ENCODE results near the gene TCEA2. TPM values are rescaled to one million over a fixed set of nuclear protein-coding genes. Genes with fewer than 3 reads are reported as not detected.

TCEA2 gene
- total RNA-seq, 4 donors from 2014 or later = 22.8 to 59.0 (median 43.6) TPM

DNA sequence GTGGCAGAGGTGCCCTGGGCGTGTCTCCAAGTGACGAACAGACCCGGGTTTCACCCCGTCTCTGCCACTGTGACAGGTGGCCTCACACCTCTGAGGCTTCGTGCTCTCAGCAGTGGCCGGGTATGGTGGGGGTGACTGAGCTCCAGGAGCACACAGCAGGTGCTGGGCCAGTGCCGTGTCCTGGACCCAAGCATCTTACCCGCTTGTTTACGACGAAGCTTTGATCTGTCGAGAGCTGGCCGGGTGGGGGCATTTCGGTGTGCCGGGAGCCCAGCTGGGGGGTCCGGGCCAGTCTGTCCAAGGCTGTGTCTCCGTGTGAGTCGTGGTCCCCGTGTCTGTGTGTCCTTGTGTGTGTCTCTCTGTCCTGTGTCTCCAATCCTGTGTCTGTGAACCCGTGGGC lies 28.3 kb downstream of the TCEA2 start:
- DNase-seq (ENCODE audit: extremely low spot score) = no peak
- intact Hi-C loops (cut with DNase I) = no loop called here
- H3K36me3 ChIP-seq = no peaks in the 10 kb centered on the region
- 72% methylated on average over 12 of the region's 19 CpGs for WGBS
- no peak overlapping the region for H3K27ac ChIP-seq (replicated peaks in 1 of 4)
- H3K4me3 ChIP-seq = no peak overlapping the region
- H3K9me3 ChIP-seq = no peaks in the 10 kb centered on the region
- TF ChIP-seq POLR2A (IDR thresholded peaks at IDR 0.05; ENCODE audit: low read depth) = no peak
- no peak for TF ChIP-seq POLR2AphosphoS5 (IDR thresholded peaks at IDR 0.05)
- no peak for TF ChIP-seq EP300 (IDR thresholded peaks at IDR 0.05)
- TF ChIP-seq CTCF (IDR thresholded peaks at IDR 0.05) = no peak
- H3K4me1 ChIP-seq = no peaks in the 10 kb centered on the region
- peaks cover 0 to 55% (median 0%) of the 10 kb centered on the region in 4 donors for H3K27me3 ChIP-seq

DNA sequence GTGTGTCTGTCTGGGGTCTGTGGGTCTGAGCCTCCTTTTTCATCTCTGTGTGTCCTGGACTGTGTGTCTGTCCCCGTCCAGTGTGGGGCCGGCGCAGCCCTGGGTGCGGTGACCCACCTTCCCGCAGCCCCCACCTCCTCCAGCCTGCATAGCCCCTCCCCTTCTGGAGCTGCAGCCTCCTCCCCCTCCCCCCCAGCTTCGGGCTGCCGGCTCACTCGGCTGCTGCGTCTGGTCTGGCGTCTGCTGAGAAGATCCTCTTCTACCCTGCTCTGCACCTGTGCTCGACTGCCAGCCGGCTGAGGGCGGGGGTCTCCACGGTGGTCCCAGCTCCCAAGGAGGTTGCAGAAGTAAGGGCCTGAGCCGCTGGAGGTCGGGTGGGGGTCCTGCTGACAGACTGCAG lies 28.8 kb downstream of the TCEA2 start:
- DNase-seq (ENCODE audit: extremely low spot score) = no peak
- Histone ChIP-seq H3K4me1 (no peaks in the 10 kb centered on the region), H3K27me3 (peaks cover 0 to 56% (median 2%) of the 10 kb centered on the region in 4 donors), H3K9me3 (no peaks in the 10 kb centered on the region), H3K27ac (replicated peaks in 1 of 4) (no peak overlapping the region), H3K4me3 (no peak overlapping the region), H3K36me3 (no peaks in the 10 kb centered on the region)
- 18% methylated on average over 10 of the region's 16 CpGs for WGBS
- intact Hi-C loops (cut with DNase I) = no loop called here
- TF ChIP-seq CTCF (IDR thresholded peaks at IDR 0.05) (no peak), EP300 (IDR thresholded peaks at IDR 0.05) (no peak), POLR2A (IDR thresholded peaks at IDR 0.05; ENCODE audit: low read depth) (no peak), POLR2AphosphoS5 (IDR thresholded peaks at IDR 0.05) (no peak)

DNA sequence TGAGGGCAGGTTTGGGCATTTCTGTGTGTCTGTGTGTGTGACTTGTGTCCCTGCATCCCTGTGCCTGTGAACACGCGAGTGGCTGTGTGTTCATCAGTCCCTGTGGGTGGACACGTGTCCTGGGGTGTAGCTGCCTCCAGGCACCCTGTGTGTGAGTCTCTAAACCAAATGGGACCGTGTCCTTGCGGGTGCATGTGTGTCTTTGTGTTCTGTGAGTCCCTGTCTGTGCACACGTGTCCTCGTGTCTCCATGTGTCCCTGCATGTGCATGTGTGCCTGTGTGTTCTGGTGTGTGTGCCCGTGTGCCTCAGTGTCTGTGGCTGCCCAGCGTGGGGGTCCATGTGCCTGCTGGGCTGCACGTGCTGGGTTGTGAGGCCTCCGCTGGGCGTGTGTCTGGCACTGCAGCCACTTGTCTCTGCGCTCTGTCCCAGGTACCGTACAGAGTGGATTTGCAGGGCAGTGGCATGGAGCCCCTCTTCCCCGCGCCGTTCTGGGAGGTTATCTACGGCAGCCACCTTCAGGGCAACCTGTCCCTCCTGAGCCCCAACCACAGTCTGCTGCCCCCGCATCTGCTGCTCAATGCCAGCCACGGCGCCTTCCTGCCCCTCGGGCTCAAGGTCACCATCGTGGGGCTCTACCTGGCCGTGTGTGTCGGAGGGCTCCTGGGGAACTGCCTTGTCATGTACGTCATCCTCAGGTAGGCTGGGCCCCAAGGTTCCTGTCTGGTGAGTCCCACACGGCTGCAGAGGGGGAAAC lies 29.4 kb downstream of the TCEA2 start:
- 50% methylated on average over 12 of the region's 27 CpGs for WGBS
- Histone ChIP-seq H3K27me3 (peaks cover 0 to 60% (median 2%) of the 10 kb centered on the region in 4 donors), H3K4me1 (no peaks in the 10 kb centered on the region), H3K36me3 (no peaks in the 10 kb centered on the region), H3K9me3 (no peaks in the 10 kb centered on the region), H3K4me3 (no peak overlapping the region), H3K27ac (replicated peaks in 1 of 4) (no peak overlapping the region)
- TF ChIP-seq POLR2A (IDR thresholded peaks at IDR 0.05; ENCODE audit: low read depth) (no peak), CTCF (IDR thresholded peaks at IDR 0.05) (no peak), EP300 (IDR thresholded peaks at IDR 0.05) (no peak), POLR2AphosphoS5 (IDR thresholded peaks at IDR 0.05) (no peak)
- intact Hi-C loops (cut with DNase I) = no loop called here
- DNase-seq (ENCODE audit: extremely low spot score) = no peak

GRCh38 chr20:64093013-64093503 lies 30.1 kb downstream of the TCEA2 start:
- Histone ChIP-seq H3K9me3 (no peaks in the 10 kb centered on the region), H3K27me3 (peaks cover 0 to 57% (median 2%) of the 10 kb centered on the region in 4 donors), H3K27ac (replicated peaks in 1 of 4) (no peak overlapping the region), H3K4me1 (no peaks in the 10 kb centered on the region), H3K4me3 (no peak overlapping the region), H3K36me3 (no peaks in the 10 kb centered on the region)
- intact Hi-C loops (cut with DNase I) = no loop called here
- no peak for TF ChIP-seq CTCF (IDR thresholded peaks at IDR 0.05)
- no peak for TF ChIP-seq POLR2A (IDR thresholded peaks at IDR 0.05; ENCODE audit: low read depth)
- TF ChIP-seq POLR2AphosphoS5 (IDR thresholded peaks at IDR 0.05) = no peak
- no peak for TF ChIP-seq EP300 (IDR thresholded peaks at IDR 0.05)
- WGBS = 37% methylated on average over 6 of the region's 9 CpGs
- no peak for DNase-seq (ENCODE audit: extremely low spot score)

All from esophagus muscularis mucosa (tissue), 4 donors.